Calu3 (cell line): ENCODE data around the gene RSPH10B2. TPM values are rescaled to one million over a fixed set of nuclear protein-coding genes. Genes with fewer than 3 reads are reported as not detected.
A peak's percentile ranks its signal among the peaks of the same experiment; 100 is the strongest.
"Not testable (repeated sequence)": the region's sequence is repeated elsewhere in the genome, so short reads cannot be mapped to it uniquely, and the experiment has no call there.

Experiments used
- BruUV-seq: library from RNA; stranded (reverse); fragments of 400-500 nt; replicated peaks from 2 replicates; lab custom pipeline; 2021; lab: Mats Ljungman, UMichigan
- CTCF ChIA-PET: fragments of 300-600 bp; sonication (Branson Sonifier 250); formaldehyde crosslinking; loops from one replicate; lab custom pipeline; 2022; ENCODE audit warnings: antibody characterized with exemption; lab: Charles Lee
- DNase-seq: peaks from one replicate; pipeline ENCODE4 v3.0.0; 2022
- H3K27ac Mint-ChIP-seq: one replicate; pipeline ENCODE4 v1.8.0; 2022; ENCODE audit warnings: mixed read lengths; ENCODE audit not compliant: unreplicated experiment
- H3K27me3 Mint-ChIP-seq: one replicate; pipeline ENCODE4 v1.8.0; 2022; ENCODE audit warnings: mixed read lengths; ENCODE audit not compliant: unreplicated experiment
- H3K36me3 Mint-ChIP-seq: one replicate; pipeline ENCODE4 v1.8.0; 2022; ENCODE audit warnings: mild to moderate bottlenecking, moderate library complexity, mixed read lengths; ENCODE audit not compliant: insufficient read depth, unreplicated experiment
- H3K4me1 Mint-ChIP-seq: one replicate; pipeline ENCODE4 v1.8.0; 2022; ENCODE audit warnings: mild to moderate bottlenecking, low read depth, mixed read lengths; ENCODE audit not compliant: unreplicated experiment
- H3K4me3 Mint-ChIP-seq: one replicate; pipeline ENCODE4 v1.8.0; 2022; ENCODE audit warnings: mild to moderate bottlenecking, low read depth, moderate library complexity, mixed read lengths; ENCODE audit not compliant: unreplicated experiment
- H3K9me3 Mint-ChIP-seq: one replicate; pipeline ENCODE4 v1.8.0; 2022; ENCODE audit warnings: low read depth, mixed read lengths; ENCODE audit not compliant: unreplicated experiment
- CTCF ChIP-seq: fragments of 200-600 bp; IDR thresholded peaks from one replicate; pipeline ENCODE4 v1.8.0; 2022; ENCODE audit warnings: antibody characterized with exemption; ENCODE audit not compliant: unreplicated experiment
- intact Hi-C: fragments of 100-400 bp; cut with micrococcal nuclease; formaldehyde crosslinking; loops from one replicate; pipeline ENCODE4 v1.10.0; 2022; ENCODE audit not compliant: unreplicated experiment
- total RNA-seq: library from RNA; stranded (reverse); gene quantifications from 2 replicates; pipeline ENCODE4 v1.2.3, GENCODE V29; 2022

Gene RSPH10B2
- total RNA-seq, 1 experiment from 2014 or later, result 0.71 TPM

- DNase-seq, result no peak
- H3K36me3 Mint-ChIP-seq, result peaks cover 10% of the 10 kb centered on the region
- intact Hi-C loops, result no loop called here
- no peak for TF ChIP-seq CTCF
- no peaks in the 10 kb centered on the region for H3K4me1 Mint-ChIP-seq
- peaks cover 14% of the 10 kb centered on the region for H3K9me3 Mint-ChIP-seq
- H3K27me3 Mint-ChIP-seq, result peaks cover 30% of the 10 kb centered on the region
- H3K27ac Mint-ChIP-seq, result no peak overlapping the region
- CTCF ChIA-PET, result no interaction called here
- no peak overlapping the region for H3K4me3 Mint-ChIP-seq
- no TSS peak for BruUV-seq
These were observed 28.9 kb upstream of the RSPH10B2 start for GRCh38 chr7:6725003-6725402.

GRCh38 chr7:6726341-6726740 lies 27.6 kb upstream of the RSPH10B2 start:
- Mint-ChIP-seq H3K27me3 (peaks cover 17% of the 10 kb centered on the region), H3K9me3 (peaks cover 10% of the 10 kb centered on the region), H3K36me3 (peaks cover 20% of the 10 kb centered on the region)
- H3K4me1 Mint-ChIP-seq, DNase-seq, intact Hi-C loops, BruUV-seq, H3K4me3 Mint-ChIP-seq, H3K27ac Mint-ChIP-seq: not testable (repeated sequence)
- CTCF ChIA-PET, result interaction anchor here (0.6 kb wide), 1 partner anchor 64 kb away, joined by 4 read pairs; no protein-coding TSS in a partner anchor

DNA sequence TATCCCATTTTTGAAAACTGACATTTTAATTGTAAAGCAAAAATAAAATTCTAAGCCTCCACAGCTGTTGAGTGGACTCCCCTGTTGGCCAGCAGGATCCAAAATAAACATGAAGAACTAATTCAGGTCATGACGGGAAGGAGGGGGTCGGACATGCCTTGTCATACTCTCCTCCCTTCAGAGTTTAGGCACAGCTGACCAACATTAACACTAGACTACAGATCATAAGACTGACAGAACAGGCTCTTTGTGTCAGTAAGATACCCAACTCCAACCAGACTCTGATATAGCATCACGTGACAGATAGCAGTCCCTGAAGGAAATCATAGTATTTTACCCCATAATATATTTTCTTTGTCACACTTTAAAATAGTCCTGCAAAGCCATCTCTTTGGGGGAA lies 26.2 kb upstream of the RSPH10B2 start:
- Mint-ChIP-seq H3K27ac (no peak overlapping the region), H3K36me3 (peaks cover 20% of the 10 kb centered on the region), H3K4me3 (no peak overlapping the region), H3K4me1 (no peaks in the 10 kb centered on the region), H3K27me3 (peaks cover 4% of the 10 kb centered on the region), H3K9me3 (peaks cover 10% of the 10 kb centered on the region)
- no peak for DNase-seq
- BruUV-seq, result no TSS peak
- CTCF ChIA-PET, result no interaction called here
- intact Hi-C loops, result no loop called here
- TF ChIP-seq CTCF, result no peak

GRCh38 chr7:6728893-6729491 lies 24.9 kb upstream of the RSPH10B2 start:
- peaks cover 10% of the 10 kb centered on the region for H3K9me3 Mint-ChIP-seq
- peaks cover 31% of the 10 kb centered on the region for H3K36me3 Mint-ChIP-seq
- intact Hi-C loops, DNase-seq, H3K4me1 Mint-ChIP-seq, H3K27me3 Mint-ChIP-seq, CTCF ChIA-PET: not testable (repeated sequence)
- peak overlapping the region; percentile 87 for H3K27ac Mint-ChIP-seq
- peak overlapping the region; percentile 97 for H3K4me3 Mint-ChIP-seq
- BruUV-seq, result TSS peak; percentile 71

- H3K27me3 Mint-ChIP-seq, result no peaks in the 10 kb centered on the region
- intact Hi-C loops, result no loop called here
- peak overlapping the region; percentile 97 for H3K4me3 Mint-ChIP-seq
- peak; percentile 93 for DNase-seq
- H3K4me1 Mint-ChIP-seq, result no peaks in the 10 kb centered on the region
- CTCF ChIA-PET, result no interaction called here
- no TSS peak for BruUV-seq
- peaks cover 38% of the 10 kb centered on the region for H3K36me3 Mint-ChIP-seq
- TF ChIP-seq CTCF, result no peak
- peaks cover 10% of the 10 kb centered on the region for H3K9me3 Mint-ChIP-seq
- H3K27ac Mint-ChIP-seq, result peak overlapping the region; percentile 87
These were observed 24.2 kb upstream of the RSPH10B2 start for GRCh38 chr7:6729492-6730342.
